GM19099 (cell line): ENCODE data around the gene DAB1.

Experiments used
- POLR2A ChIP-seq: IDR thresholded peaks from 3 replicates; pipeline ENCODE4 v1.6.1; 2011; ENCODE audit warnings: low read depth; ENCODE audit not compliant: insufficient read length; ENCODE audit errors: extremely low read depth

Gene DAB1

GRCh38 chr1:57321776-57322175, 102.1 kb downstream of the DAB1 start:
- TF ChIP-seq POLR2A: no peak

- TF ChIP-seq POLR2A: no peak
Measured at GRCh38 chr1:57319791-57320190, 104.1 kb downstream of the DAB1 start.

- no peak for TF ChIP-seq POLR2A
Measured at GRCh38 chr1:57319165-57319564, 104.7 kb downstream of the DAB1 start.

DNA sequence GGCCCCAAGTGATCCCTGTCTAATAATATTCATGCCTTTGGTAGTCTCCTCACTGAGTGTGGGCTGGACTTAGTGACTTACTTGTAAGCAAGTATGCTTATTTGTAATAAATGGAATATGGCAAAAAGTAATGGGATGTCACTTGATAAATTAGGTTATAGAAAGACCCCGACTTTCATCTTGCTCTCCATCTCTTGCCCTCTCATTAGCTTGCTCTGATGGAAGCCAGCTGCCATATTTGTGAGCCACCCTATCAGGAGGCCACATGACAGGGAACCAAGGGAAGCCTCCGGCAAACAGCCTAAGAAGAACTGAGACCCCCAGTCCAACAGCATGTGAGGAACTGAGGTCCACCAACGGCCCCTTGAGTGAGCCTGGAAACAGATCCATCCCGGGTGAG, 107.0 kb downstream of the DAB1 start:
- TF ChIP-seq POLR2A: no peak

GRCh38 chr1:57316291-57316690, 107.6 kb downstream of the DAB1 start:
- no peak for TF ChIP-seq POLR2A

DNA sequence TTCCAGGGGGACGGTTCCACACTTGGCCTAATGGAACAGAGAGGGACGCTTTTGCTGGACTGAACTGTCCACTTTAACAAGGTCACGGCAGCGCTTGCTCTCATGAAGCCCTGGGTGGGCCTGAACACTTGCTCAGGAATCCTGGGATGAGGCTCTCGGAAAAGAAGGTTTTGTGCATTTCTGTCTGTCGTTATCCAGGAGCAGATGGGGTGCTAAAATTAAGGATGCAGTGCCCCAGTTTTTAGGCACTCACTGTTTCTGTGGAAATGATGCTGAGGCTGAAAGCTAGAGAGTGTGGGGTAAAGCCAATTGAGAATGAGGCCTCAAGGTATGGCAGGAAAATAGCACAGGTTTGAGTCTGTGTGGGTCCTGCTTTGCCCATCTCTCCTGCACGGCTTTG, 111.0 kb downstream of the DAB1 start:
- TF ChIP-seq POLR2A: no peak

DNA sequence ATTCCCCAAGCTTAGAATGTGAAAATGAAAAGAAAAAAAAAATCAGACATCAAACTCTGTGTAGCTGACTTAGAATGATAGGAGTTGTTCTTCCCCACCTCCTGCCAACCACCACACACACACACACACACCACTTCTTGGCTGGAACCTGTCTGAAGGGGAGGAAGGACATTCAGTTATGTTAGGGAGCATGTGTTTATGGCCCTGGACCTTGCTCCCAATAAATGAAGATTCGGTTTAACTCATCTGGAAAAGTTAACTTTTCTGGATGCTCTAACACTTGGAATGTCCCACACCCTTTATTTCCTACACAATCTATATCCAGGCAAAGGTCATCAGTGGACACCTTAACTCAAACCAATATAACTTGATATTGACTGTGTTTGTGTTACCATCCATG, 112.4 kb downstream of the DAB1 start:
- TF ChIP-seq POLR2A: no peak

GRCh38 chr1:57311006-57311405, 112.9 kb downstream of the DAB1 start:
- TF ChIP-seq POLR2A: no peak

DNA sequence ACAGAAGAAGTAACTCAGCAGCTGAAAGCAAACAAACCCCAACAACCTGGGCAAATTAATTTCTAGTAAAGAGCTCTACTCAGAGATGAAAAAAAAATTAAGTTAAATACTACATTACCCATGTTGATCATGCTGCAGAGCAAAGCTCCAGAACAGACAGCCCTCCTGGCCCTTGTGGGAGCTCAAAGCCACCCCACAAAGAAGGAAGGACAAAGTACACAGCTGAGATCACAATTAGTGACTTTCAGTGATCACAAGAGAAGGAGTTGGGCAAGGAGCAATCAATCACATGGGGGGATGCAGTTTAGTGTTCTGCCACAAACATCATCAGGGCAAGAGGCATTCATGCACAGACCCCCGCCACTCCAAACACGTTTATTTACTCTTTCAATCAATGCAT, 114.2 kb downstream of the DAB1 start:
- no peak for TF ChIP-seq POLR2A

DNA sequence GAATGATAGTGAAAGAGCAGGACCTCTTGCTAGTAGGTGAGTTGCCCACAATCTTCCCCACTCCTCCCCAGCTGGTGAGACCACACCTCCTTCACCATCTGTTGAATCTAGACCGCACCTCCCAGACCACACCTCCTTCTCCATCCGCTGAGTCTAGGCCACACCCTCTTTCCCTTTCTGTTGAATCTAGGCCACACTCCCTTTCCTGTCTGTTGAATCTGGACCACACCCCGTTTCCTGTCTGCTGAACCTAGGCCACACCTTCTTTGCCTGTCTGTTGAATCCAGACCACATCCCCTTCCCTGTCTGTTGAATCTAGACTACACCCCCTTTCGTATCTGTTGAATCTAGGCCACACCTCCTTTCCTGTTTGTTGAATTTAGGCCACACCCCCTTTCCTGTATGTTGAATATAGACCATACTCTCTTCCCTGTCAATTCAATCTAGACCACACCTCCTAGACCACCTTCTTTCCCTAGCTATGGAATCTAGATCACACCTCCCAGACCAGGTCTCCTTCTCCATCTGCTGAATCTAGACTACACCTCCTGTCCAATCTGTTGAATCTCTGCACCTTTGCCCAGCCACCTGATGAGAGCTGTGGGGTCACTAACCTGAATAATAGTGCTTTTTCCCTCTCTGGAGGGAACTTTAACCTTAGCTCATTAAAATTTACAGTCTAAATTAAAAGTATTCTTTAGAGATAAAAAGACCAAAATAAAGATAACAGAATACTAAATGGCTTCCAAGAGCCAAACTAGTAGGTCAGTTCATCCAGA, 116.3 kb downstream of the DAB1 start:
- no peak for TF ChIP-seq POLR2A

GRCh38 chr1:57304591-57304990, 119.3 kb downstream of the DAB1 start:
- no peak for TF ChIP-seq POLR2A

- no peak for TF ChIP-seq POLR2A
Measured at GRCh38 chr1:57302812-57303596, 120.9 kb downstream of the DAB1 start.

- TF ChIP-seq POLR2A: no peak
Measured at GRCh38 chr1:57300186-57300585, 123.7 kb downstream of the DAB1 start.

- TF ChIP-seq POLR2A: no peak
Measured at GRCh38 chr1:57296726-57297250, 127.1 kb downstream of the DAB1 start.

DNA sequence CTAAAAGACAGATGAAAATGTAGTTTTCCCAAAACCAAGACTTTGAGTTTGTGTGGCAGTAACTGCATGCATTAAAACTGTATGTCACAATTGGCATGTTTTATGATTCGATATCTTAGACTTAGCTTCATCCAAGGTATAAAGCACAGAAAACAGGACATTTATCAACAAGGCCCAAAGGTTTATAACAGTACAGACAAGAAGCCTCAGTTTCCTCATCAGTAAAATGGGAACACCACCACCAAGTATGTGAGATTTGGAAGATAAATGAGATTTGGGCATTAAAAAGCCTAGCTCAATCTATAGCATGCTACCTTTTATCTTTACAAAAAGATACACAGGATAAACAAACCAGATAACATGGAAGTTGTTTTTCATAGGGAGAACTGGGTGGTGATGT, 128.5 kb downstream of the DAB1 start:
- no peak for TF ChIP-seq POLR2A

GRCh38 chr1:57294177-57294576, 129.7 kb downstream of the DAB1 start:
- no peak for TF ChIP-seq POLR2A
